ENCODE measurements around the gene TTN. TPM values are rescaled to one million over a fixed set of nuclear protein-coding genes. Genes with fewer than 3 reads are reported as not detected.

Gene TTN
- total and polyA plus RNA-seq, 2 of the 8 experiments (the other 6 are each of a cell fraction or from before 2014, with no cell fraction given), result 0.30 to 9.7 TPM

GRCh38 chr2:178855151-178855550 is 47.9 kb upstream of the TTN start (continued):
- TF ChIP-seq TEAD4 (IDR thresholded peaks at IDR 0.05; ENCODE audit: low read depth, low read length) (no peak), ATF3 (IDR thresholded peaks at IDR 0.05; ENCODE audit: insufficient read depth, low read depth, low read length) (no peak), RAD21 (IDR thresholded peaks at IDR 0.05 in 1 of 2, conservative IDR thresholded peaks at IDR 0.05 in 1 of 2; ENCODE audit: low read depth in 2 of 2, low read length in 2 of 2) (no peak), SUZ12 (IDR thresholded peaks at IDR 0.05; ENCODE audit: low read length) (no peak), BACH1 (IDR thresholded peaks at IDR 0.05; ENCODE audit: low read length) (no peak), HDAC6 (IDR thresholded peaks at IDR 0.05; ENCODE audit: low read depth, low read length) (no peak), POU5F1 (IDR thresholded peaks at IDR 0.05; ENCODE audit: low read depth, low read length) (no peak), KDM4A (IDR thresholded peaks at IDR 0.05; ENCODE audit: low read depth, low read length, severe bottlenecking) (no peak)

All from H1 (cell line).